K562 (cell line): ENCODE results near the gene DYSF. TPM values are rescaled to one million over a fixed set of nuclear protein-coding genes. Genes with fewer than 3 reads are reported as not detected.

Source experiments
- ATAC-seq: fragments of 200-7000 bp; cut with Tn5 transposase; 3 replicates; pipeline ENCODE4 v1.9.1; 2020; ENCODE audit warnings: moderate library complexity
- BruUV-seq: library from RNA; stranded (reverse); fragments of 400-500 nt; replicated peaks from 2 replicates; lab custom pipeline; 2021; lab: Mats Ljungman, UMichigan
- CTCF ChIA-PET: fragments of 300-600 bp; formaldehyde crosslinking; extraction: SDS; loops from one replicate; lab custom pipeline; 2021; ENCODE audit warnings: low intra/inter-chr PET ratio; lab: Yijun Ruan, JAX
- POLR2A ChIA-PET: fragments of 300-600, 350-650 bp; sonication (Branson Sonifier 250); formaldehyde crosslinking; extraction: SDS; loops from one replicate; lab custom pipeline; 2021; ENCODE audit warnings: antibody characterized with exemption, inconsistent platforms; lab: Yijun Ruan, JAX
- DNase-seq, 4 experiments: peaks; one replicate each; pipeline versions ENCODE4 v3.0.0 to v3.0.0-alpha.2; 2011 to 2018; ENCODE audit warnings: low spot score in 3 of 4, mixed read lengths in 3 of 4; ENCODE audit errors: extremely low read depth in 1 of 4
- FAIRE-seq: peaks from 2 replicates; lab custom pipeline; 2011; peaks lifted over from hg19 to GRCh38; lab: Jason Lieb, UNC
- H2AFZ ChIP-seq: 2 replicates; pipeline ENCODE4 v1.6.0; 2011; ENCODE audit warnings: low read depth, low read length, control low read depth, inconsistent platforms
- H3K27ac ChIP-seq: fragments of 200-600 bp; 3 replicates; pipeline ENCODE4 v1.8.0; 2011; ENCODE audit warnings: low read depth, mild to moderate bottlenecking, control low read depth, inconsistent platforms, low read length, moderate library complexity, mixed read lengths; ENCODE audit errors: extremely low read depth
- H3K27me3 ChIP-seq, 2 experiments: fragments of 300-600 bp in 1 of 2; 2 replicates in 1 of 2; 3 replicates in 1 of 2; pipeline versions ENCODE4 v1.6.0 to v1.8.0; 2011; ENCODE audit warnings: inconsistent platforms in 2 of 2, low read length in 2 of 2, mild to moderate bottlenecking in 1 of 2, mixed read lengths in 1 of 2, moderate library complexity in 1 of 2; ENCODE audit not compliant: control insufficient read depth in 2 of 2, insufficient read depth in 2 of 2
- H3K36me3 ChIP-seq: fragments of 300-600 bp; 3 replicates; pipeline ENCODE4 v1.8.0; 2011; ENCODE audit warnings: mild to moderate bottlenecking, low read length, inconsistent platforms; ENCODE audit not compliant: control insufficient read depth, insufficient read depth
- H3K4me1 ChIP-seq, 2 experiments: fragments of 200-600 bp in 1 of 2; replicated peaks in 1 of 2; 2 replicates in 1 of 2; 3 replicates in 1 of 2; pipeline versions ENCODE4 v1.5.1 to v1.8.0; 2011; ENCODE audit warnings: inconsistent platforms in 2 of 2, low read length in 2 of 2, mild to moderate bottlenecking in 1 of 2, mixed read lengths in 1 of 2, moderate library complexity in 1 of 2; ENCODE audit not compliant: control insufficient read depth in 2 of 2, insufficient read depth in 2 of 2
- H3K4me2 ChIP-seq: 2 replicates; pipeline ENCODE4 v1.6.1; 2011; ENCODE audit warnings: low read length, control low read depth, inconsistent platforms, mixed read lengths; ENCODE audit not compliant: insufficient read depth
- H3K4me3 ChIP-seq: fragments of 200-600 bp; sonication (generic), shearing (Covaris generic); 2 replicates; pipeline ENCODE4 v1.5.1; 2016; ENCODE audit warnings: control low read depth, inconsistent platforms
- H3K79me2 ChIP-seq: fragments of 200-600 bp; 3 replicates; pipeline ENCODE4 v1.8.0; 2011; ENCODE audit warnings: low read length, inconsistent platforms; ENCODE audit not compliant: control insufficient read depth, insufficient read depth
- H3K9ac ChIP-seq, 2 experiments: 2 replicates each; pipeline versions ENCODE4 v1.6.0 to v1.6.1; 2011; ENCODE audit warnings: low read depth in 2 of 2, low read length in 2 of 2, control low read depth in 1 of 2, inconsistent platforms in 1 of 2, mild to moderate bottlenecking in 1 of 2, mixed read lengths in 1 of 2; ENCODE audit not compliant: insufficient read depth in 1 of 2
- H3K9me1 ChIP-seq: one replicate; pipeline ENCODE4 v1.6.0; 2011; ENCODE audit warnings: inconsistent platforms, mild to moderate bottlenecking, low read length, moderate library complexity; ENCODE audit not compliant: control insufficient read depth, insufficient read depth
- H3K9me3 ChIP-seq: replicated peaks from 2 replicates; pipeline ENCODE4 v1.5.1; 2011; ENCODE audit warnings: low read depth, low read length, inconsistent platforms; ENCODE audit not compliant: control insufficient read depth, insufficient read depth
- H4K20me1 ChIP-seq: replicated peaks from 2 replicates; pipeline ENCODE4 v1.6.1; 2011; ENCODE audit warnings: low read length, inconsistent platforms, mixed read lengths; ENCODE audit not compliant: control insufficient read depth, insufficient read depth
- BRCA1 ChIP-seq, 2 experiments: fragments of 450-650 bp in 1 of 2; sonication (generic) in 1 of 2; formaldehyde crosslinking in 1 of 2; IDR thresholded peaks; 2 replicates each; pipeline versions ENCODE4 v1.5.0 to v1.6.1; 2017 to 2020; ENCODE audit warnings: mild to moderate bottlenecking in 1 of 2, missing genetic modification reagents in 1 of 2
- CREBBP ChIP-seq: IDR thresholded peaks from one replicate; pipeline ENCODE4 v1.6.1; 2012; ENCODE audit warnings: low read depth, mild to moderate bottlenecking, control low read depth, inconsistent platforms, low read length
- NR2F6 ChIP-seq: fragments of 450-650 bp; formaldehyde crosslinking; IDR thresholded peaks from 2 replicates; pipeline ENCODE4 v1.4.0; 2020; ENCODE audit warnings: mild to moderate bottlenecking
- PTRF ChIP-seq: fragments of 450-650 bp; IDR thresholded peaks from 2 replicates; pipeline ENCODE4 v1.6.1; 2016; ENCODE audit warnings: mild to moderate bottlenecking, missing genetic modification characterization, missing compliant biosample characterization
- ZBTB7A ChIP-seq: IDR thresholded peaks from 2 replicates; pipeline ENCODE4 v1.6.1; 2011; ENCODE audit warnings: low read depth, mild to moderate bottlenecking, low read length, moderate library complexity, borderline replicate concordance; ENCODE audit not compliant: control insufficient read depth
- ZNF121 ChIP-seq: sonication (generic); formaldehyde crosslinking; conservative IDR thresholded peaks from 2 replicates; pipeline ENCODE4 v1.8.0; 2022; ENCODE audit warnings: missing genetic modification reagents
- ZNF133 ChIP-seq: fragments of 250-450 bp; sonication (Bioruptor Pico); IDR thresholded peaks from 2 replicates; pipeline ENCODE4 v1.4.0; 2020; ENCODE audit warnings: mild to moderate bottlenecking
- ZNF23 ChIP-seq: fragments of 250-450 bp; sonication (Bioruptor Pico); IDR thresholded peaks from 2 replicates; pipeline ENCODE4 v1.4.0; 2020; ENCODE audit warnings: mild to moderate bottlenecking
- ZNF232 ChIP-seq: sonication (generic); formaldehyde crosslinking; IDR thresholded peaks from 2 replicates; pipeline ENCODE4 v1.8.0; 2022; ENCODE audit warnings: mild to moderate bottlenecking, missing genetic modification reagents
- ZNF347 ChIP-seq: fragments of 450-650 bp; formaldehyde crosslinking; IDR thresholded peaks from 2 replicates; pipeline ENCODE4 v1.4.0; 2020; ENCODE audit warnings: low read depth, mild to moderate bottlenecking, moderate library complexity
- ZNF644 ChIP-seq: fragments of 200-800 bp; sonication (Bioruptor generic); IDR thresholded peaks from 2 replicates; pipeline ENCODE4 v1.6.1; 2016; ENCODE audit warnings: low read depth, missing genetic modification characterization, missing compliant biosample characterization
- ZNF79 ChIP-seq: fragments of 250-450 bp; sonication (Bioruptor Pico); IDR thresholded peaks from 2 replicates; pipeline ENCODE4 v1.4.0; 2020; ENCODE audit warnings: low read depth, mild to moderate bottlenecking, moderate library complexity
- whole genome bisulfite sequencing: fragments of 100-300 bp; shearing (Covaris generic); methylation state at CpG from one replicate; pipeline ENCODE4 v1.1.6; 2016; ENCODE audit warnings: low coverage, mixed read lengths; ENCODE audit not compliant: insufficient coverage; ENCODE audit errors: missing lambda C conversion rate; 5-methylcytosine and 5-hydroxymethylcytosine counted together
- in situ Hi-C: fragments of 300-500 bp; cut with MboI; formaldehyde crosslinking; loops from 4 replicates; pipeline ENCODE4 v1.15.0; 2018; ENCODE audit warnings: inconsistent platforms, mixed read lengths
- intact Hi-C: fragments of 100-400 bp; cut with micrococcal nuclease; formaldehyde crosslinking; loops from 2 replicates; pipeline ENCODE4 v1.14.2; 2022
- polyA plus RNA-seq, 8 experiments: library from polyadenylated mRNA; depleted of rRNA in 4 of 8; stranded (reverse) in 5 of 8; unstranded in 3 of 8; fragments of >200 nt; fragmentation: Nextera tagmentation in 2 of 8; fragmentation: Illumina TruSeq in 1 of 8; extraction: Ambion mirVana in 2 of 8; extraction: Trizol in 1 of 8; gene quantifications; 2 replicates each; pipeline versions ENCODE4 v1.2.1 to v1.2.3, GENCODE V29; 2011 to 2014; ENCODE audit warnings: inconsistent platforms in 1 of 8, missing spikeins in 1 of 8
- total RNA-seq, 7 experiments: library from RNA; depleted of rRNA in 6 of 7; stranded (reverse); fragments of >200 nt in 6 of 7; fragmentation: Illumina TruSeq in 2 of 7; extraction: Trizol in 2 of 7; gene quantifications; 2 replicates each; pipeline versions ENCODE4 v1.2.1 to v1.2.3, GENCODE V29; 2011 to 2021; ENCODE audit warnings: low replicate concordance in 1 of 7
- TF ChIP-seq, protein P1 (sequence below): fragments of 250-450 bp; sonication (Bioruptor Pico); IDR thresholded peaks from 2 replicates; pipeline ENCODE4 v1.4.0; 2020; ENCODE audit warnings: mild to moderate bottlenecking, moderate library complexity
- TF ChIP-seq, protein P2 (sequence below): fragments of 250-450 bp; sonication (Bioruptor Pico); IDR thresholded peaks from 2 replicates; pipeline ENCODE4 v1.4.0; 2020

Gene DYSF
- total and polyA plus RNA-seq, 9 of the 15 experiments (the other 6 are each of a cell fraction or from before 2014, with no cell fraction given) = 0.01 to 0.80 (median 0.29) TPM

DNA sequence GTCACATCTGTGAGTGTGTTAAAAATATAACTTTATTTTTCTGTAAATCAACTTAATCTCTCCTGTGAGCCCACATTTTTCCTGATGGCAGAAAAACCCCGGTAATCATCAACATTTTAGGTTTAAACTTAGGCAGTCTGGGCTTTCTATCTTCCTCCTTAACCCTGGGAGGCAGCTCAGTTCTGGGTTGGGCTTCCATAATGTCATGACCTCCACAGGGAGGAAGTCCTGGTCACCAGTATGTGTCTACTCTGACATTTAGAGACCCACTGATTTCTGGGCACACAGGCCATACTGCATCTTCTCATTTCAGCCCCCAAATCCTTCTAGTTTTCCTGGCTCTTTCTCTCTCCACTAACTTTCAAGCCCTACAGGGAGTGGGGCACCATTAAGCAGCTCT is 181.2 kb downstream of the DYSF start:
- Histone ChIP-seq H3K27ac (no peak overlapping the region), H3K79me2 (no peaks in the 10 kb centered on the region), H3K9me3 (no peaks in the 10 kb centered on the region), H3K36me3 (no peaks in the 10 kb centered on the region), H2AFZ (no peak overlapping the region), H3K4me3 (no peak overlapping the region), H3K9ac (no peak overlapping the region), H3K4me1 (no peaks in the 10 kb centered on the region), H3K27me3 (peaks cover 8 to 11% of the 10 kb centered on the region in 2 experiments; a peak in 4 of 5 replicates), H3K4me2 (no peak overlapping the region), H4K20me1 (no peaks in the 10 kb centered on the region), H3K9me1 (no peaks in the 10 kb centered on the region)
- intact Hi-C loops = no loop called here
- DNase-seq (no peak), ATAC-seq (no peak), FAIRE-seq (no peak)
- ChIA-PET CTCF (interaction anchor here (0.7 kb wide), 1 partner anchor 255 kb away, joined by 3 read pairs; no protein-coding TSS in a partner anchor), POLR2A (no interaction called here)
- in situ Hi-C loops = no loop called here
- 0% methylated on average over 1 of the region's 1 CpG for WGBS
- BruUV-seq = no TSS peak
- TF ChIP-seq ZNF232 (CRISPR knock-in tag) (no peak), BRCA1 (IDR thresholded peaks at IDR 0.05) (no peak), BRCA1 (CRISPR knock-in tag; IDR thresholded peaks at IDR 0.05) (no peak), ZNF644 (tag) (no peak), ZBTB7A (no peak), ZNF133 (CRISPR knock-in tag) (no peak), PTRF (tag) (no peak), ZNF79 (no peak), CREBBP (no peak), ZNF121 (CRISPR knock-in tag) (no peak), ZNF347 (CRISPR knock-in tag) (no peak), ZNF23 (no peak), NR2F6 (CRISPR knock-in tag) (no peak)
- TF ChIP-seq, protein P1, sequence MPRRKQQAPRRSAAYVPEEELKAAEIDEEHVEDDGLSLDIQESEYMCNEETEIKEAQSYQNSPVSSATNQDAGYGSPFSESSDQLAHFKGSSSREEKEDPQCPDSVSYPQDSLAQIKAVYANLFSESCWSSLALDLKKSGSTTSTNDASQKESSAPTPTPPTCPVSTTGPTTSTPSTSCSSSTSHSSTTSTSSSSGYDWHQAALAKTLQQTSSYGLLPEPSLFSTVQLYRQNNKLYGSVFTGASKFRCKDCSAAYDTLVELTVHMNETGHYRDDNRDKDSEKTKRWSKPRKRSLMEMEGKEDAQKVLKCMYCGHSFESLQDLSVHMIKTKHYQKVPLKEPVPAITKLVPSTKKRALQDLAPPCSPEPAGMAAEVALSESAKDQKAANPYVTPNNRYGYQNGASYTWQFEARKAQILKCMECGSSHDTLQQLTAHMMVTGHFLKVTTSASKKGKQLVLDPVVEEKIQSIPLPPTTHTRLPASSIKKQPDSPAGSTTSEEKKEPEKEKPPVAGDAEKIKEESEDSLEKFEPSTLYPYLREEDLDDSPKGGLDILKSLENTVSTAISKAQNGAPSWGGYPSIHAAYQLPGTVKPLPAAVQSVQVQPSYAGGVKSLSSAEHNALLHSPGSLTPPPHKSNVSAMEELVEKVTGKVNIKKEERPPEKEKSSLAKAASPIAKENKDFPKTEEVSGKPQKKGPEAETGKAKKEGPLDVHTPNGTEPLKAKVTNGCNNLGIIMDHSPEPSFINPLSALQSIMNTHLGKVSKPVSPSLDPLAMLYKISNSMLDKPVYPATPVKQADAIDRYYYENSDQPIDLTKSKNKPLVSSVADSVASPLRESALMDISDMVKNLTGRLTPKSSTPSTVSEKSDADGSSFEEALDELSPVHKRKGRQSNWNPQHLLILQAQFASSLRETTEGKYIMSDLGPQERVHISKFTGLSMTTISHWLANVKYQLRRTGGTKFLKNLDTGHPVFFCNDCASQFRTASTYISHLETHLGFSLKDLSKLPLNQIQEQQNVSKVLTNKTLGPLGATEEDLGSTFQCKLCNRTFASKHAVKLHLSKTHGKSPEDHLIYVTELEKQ (CRISPR knock-in tag) = no peak
- TF ChIP-seq, protein P2, sequence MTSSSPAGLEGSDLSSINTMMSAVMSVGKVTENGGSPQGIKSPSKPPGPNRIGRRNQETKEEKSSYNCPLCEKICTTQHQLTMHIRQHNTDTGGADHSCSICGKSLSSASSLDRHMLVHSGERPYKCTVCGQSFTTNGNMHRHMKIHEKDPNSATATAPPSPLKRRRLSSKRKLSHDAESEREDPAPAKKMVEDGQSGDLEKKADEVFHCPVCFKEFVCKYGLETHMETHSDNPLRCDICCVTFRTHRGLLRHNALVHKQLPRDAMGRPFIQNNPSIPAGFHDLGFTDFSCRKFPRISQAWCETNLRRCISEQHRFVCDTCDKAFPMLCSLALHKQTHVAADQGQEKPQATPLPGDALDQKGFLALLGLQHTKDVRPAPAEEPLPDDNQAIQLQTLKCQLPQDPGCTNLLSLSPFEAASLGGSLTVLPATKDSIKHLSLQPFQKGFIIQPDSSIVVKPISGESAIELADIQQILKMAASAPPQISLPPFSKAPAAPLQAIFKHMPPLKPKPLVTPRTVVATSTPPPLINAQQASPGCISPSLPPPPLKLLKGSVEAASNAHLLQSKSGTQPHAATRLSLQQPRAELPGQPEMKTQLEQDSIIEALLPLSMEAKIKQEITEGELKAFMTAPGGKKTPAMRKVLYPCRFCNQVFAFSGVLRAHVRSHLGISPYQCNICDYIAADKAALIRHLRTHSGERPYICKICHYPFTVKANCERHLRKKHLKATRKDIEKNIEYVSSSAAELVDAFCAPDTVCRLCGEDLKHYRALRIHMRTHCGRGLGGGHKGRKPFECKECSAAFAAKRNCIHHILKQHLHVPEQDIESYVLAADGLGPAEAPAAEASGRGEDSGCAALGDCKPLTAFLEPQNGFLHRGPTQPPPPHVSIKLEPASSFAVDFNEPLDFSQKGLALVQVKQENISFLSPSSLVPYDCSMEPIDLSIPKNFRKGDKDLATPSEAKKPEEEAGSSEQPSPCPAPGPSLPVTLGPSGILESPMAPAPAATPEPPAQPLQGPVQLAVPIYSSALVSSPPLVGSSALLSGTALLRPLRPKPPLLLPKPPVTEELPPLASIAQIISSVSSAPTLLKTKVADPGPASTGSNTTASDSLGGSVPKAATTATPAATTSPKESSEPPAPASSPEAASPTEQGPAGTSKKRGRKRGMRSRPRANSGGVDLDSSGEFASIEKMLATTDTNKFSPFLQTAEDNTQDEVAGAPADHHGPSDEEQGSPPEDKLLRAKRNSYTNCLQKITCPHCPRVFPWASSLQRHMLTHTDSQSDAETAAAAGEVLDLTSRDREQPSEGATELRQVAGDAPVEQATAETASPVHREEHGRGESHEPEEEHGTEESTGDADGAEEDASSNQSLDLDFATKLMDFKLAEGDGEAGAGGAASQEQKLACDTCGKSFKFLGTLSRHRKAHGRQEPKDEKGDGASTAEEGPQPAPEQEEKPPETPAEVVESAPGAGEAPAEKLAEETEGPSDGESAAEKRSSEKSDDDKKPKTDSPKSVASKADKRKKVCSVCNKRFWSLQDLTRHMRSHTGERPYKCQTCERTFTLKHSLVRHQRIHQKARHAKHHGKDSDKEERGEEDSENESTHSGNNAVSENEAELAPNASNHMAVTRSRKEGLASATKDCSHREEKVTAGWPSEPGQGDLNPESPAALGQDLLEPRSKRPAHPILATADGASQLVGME (CRISPR knock-in tag) = no peak
